ENCODE measurements around the gene ASB7. TPM values are rescaled to one million over a fixed set of nuclear protein-coding genes. Genes with fewer than 3 reads are reported as not detected.

ASB7 gene
- total RNA-seq, 4 donors from 2014 or later = 29.9 to 45.3 (median 35.3) TPM

DNA sequence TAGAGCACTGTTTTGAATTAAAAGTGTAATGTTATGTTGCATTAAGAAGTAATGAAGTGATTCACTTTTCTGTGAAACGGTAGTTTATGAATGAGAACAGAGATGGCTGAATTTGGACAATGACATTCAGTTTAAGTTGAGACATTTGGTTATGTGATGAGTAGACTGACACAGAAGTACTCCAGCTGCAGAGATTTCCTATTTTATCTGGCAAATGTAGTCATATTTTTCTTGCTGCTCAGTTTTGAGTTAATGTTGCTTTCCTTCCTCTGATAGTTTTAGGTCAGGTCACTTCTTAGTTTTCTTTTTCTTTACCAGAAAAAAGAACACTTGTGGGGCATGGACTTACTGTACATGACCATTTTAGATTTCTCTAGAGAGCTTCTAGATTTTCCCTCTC is 51.2 kb downstream of the ASB7 start:
- H3K27ac ChIP-seq = no peak overlapping the region
- H3K36me3 ChIP-seq = no peaks in the 10 kb centered on the region
- 76 to 78% methylated on average over 1 of the region's 1 CpG for WGBS, 2 donors (ENCODE audit: low coverage in 1 of 2)
- H3K4me1 ChIP-seq = no peaks in the 10 kb centered on the region
- H3K27me3 ChIP-seq = no peaks in the 10 kb centered on the region
- intact Hi-C loops (cut with DNase I; ENCODE audit: low total_unique reads) = no loop called here
- DNase-seq = no peak
- H3K9me3 ChIP-seq = no peaks in the 10 kb centered on the region
- in situ Hi-C loops (cut with MboI; ENCODE audit: low pct_ligation_motif_present in 1 of 4, low pct_unique_long_range_greater_than_20kb in 1 of 4, low sequenced_read_pairs in 3 of 4) = loop anchor here in 1 of 4 donors (25.0 kb wide), 1 partner anchor 209 kb away; no protein-coding TSS in a partner anchor
- TF ChIP-seq, protein P1, sequence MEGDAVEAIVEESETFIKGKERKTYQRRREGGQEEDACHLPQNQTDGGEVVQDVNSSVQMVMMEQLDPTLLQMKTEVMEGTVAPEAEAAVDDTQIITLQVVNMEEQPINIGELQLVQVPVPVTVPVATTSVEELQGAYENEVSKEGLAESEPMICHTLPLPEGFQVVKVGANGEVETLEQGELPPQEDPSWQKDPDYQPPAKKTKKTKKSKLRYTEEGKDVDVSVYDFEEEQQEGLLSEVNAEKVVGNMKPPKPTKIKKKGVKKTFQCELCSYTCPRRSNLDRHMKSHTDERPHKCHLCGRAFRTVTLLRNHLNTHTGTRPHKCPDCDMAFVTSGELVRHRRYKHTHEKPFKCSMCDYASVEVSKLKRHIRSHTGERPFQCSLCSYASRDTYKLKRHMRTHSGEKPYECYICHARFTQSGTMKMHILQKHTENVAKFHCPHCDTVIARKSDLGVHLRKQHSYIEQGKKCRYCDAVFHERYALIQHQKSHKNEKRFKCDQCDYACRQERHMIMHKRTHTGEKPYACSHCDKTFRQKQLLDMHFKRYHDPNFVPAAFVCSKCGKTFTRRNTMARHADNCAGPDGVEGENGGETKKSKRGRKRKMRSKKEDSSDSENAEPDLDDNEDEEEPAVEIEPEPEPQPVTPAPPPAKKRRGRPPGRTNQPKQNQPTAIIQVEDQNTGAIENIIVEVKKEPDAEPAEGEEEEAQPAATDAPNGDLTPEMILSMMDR (IDR thresholded peaks at IDR 0.05) = no peak
- no peak for TF ChIP-seq POLR2AphosphoS5 (IDR thresholded peaks at IDR 0.05)
- TF ChIP-seq EP300 (IDR thresholded peaks at IDR 0.05; ENCODE audit: low read depth) = no peak
- TF ChIP-seq POLR2A (IDR thresholded peaks at IDR 0.05) = no peak
- no peak overlapping the region for H3K4me3 ChIP-seq

DNA sequence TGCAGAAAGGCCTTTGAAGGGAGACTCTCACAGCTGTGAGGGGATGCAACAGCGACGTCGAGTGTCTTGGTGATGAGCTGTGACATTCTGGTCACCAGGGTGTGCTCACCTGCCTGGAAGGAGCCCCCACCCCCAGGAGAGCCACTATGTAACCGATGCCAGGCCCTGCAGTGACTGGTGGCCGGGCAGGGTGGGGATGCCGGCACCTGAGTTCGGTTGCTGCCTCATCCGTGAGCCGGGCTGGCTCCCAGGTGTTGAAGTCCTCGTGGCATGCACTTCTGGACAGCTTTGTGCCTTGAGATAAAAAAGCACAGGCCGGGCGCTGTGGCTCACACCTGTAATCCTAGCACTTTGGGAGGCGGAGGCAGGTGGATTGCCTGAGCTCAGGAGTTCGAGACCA is 56.5 kb downstream of the ASB7 start:
- no peak for DNase-seq
- intact Hi-C loops (cut with DNase I; ENCODE audit: low total_unique reads) = no loop called here
- no peak overlapping the region for H3K4me3 ChIP-seq
- H3K9me3 ChIP-seq = no peaks in the 10 kb centered on the region
- no peaks in the 10 kb centered on the region for H3K36me3 ChIP-seq
- H3K4me1 ChIP-seq = peaks cover 0 to 5% (median 0%) of the 10 kb centered on the region in 4 donors
- TF ChIP-seq POLR2AphosphoS5 (IDR thresholded peaks at IDR 0.05) (no peak), EP300 (IDR thresholded peaks at IDR 0.05; ENCODE audit: low read depth) (no peak), POLR2A (IDR thresholded peaks at IDR 0.05) (no peak)
- TF ChIP-seq, protein P1 (IDR thresholded peaks at IDR 0.05) = no peak
- 87% methylated on average over 13 of the region's 14 CpGs; no CpG with 5 or more reads in 1 of the 2 donors for WGBS, 2 donors (ENCODE audit: low coverage in 1 of 2)
- H3K27me3 ChIP-seq = no peaks in the 10 kb centered on the region
- no peak overlapping the region for H3K27ac ChIP-seq
- in situ Hi-C loops (cut with MboI; ENCODE audit: low pct_ligation_motif_present in 1 of 4, low pct_unique_long_range_greater_than_20kb in 1 of 4, low sequenced_read_pairs in 3 of 4) = loop anchor here in 1 of 4 donors (25.0 kb wide), 1 partner anchor 203 kb away; no protein-coding TSS in a partner anchor

DNA sequence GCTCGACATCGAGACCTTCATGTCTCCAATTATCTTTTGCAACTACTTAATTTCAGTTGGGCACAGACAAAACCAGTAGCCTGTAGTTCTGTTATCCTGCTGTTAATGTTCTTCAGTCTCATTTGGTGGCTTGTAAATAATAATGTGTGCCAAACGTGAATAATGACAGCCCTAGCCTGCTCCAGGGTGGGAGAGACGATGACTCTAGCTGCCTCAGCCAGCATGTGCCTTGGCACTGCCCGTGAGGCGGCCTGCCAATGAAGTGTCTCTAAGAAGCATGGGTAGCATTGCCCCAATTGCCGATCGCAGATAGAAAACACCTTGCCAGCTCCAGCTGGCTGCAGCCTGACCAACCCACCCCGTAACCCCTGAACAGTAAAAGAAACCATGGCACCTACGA is 58.8 kb downstream of the ASB7 start:
- no peak overlapping the region for H3K27ac ChIP-seq
- DNase-seq = no peak
- 86 to 100% methylated on average over 2 to 10 of the region's 10 CpGs for WGBS, 2 donors (ENCODE audit: low coverage in 1 of 2)
- H3K4me3 ChIP-seq = no peak overlapping the region
- H3K9me3 ChIP-seq = no peaks in the 10 kb centered on the region
- in situ Hi-C loops (cut with MboI; ENCODE audit: low pct_ligation_motif_present in 1 of 4, low pct_unique_long_range_greater_than_20kb in 1 of 4, low sequenced_read_pairs in 3 of 4) (loop anchor here in 1 of 4 donors (25.0 kb wide), 1 partner anchor 201 kb away; no protein-coding TSS in a partner anchor), intact Hi-C loops (cut with DNase I; ENCODE audit: low total_unique reads) (no loop called here)
- peaks cover 0 to 5% (median 0%) of the 10 kb centered on the region in 4 donors for H3K4me1 ChIP-seq
- no peak for TF ChIP-seq POLR2AphosphoS5 (IDR thresholded peaks at IDR 0.05)
- TF ChIP-seq, protein P1 (IDR thresholded peaks at IDR 0.05) = no peak
- no peak for TF ChIP-seq POLR2A (IDR thresholded peaks at IDR 0.05)
- no peak for TF ChIP-seq EP300 (IDR thresholded peaks at IDR 0.05; ENCODE audit: low read depth)
- no peaks in the 10 kb centered on the region for H3K36me3 ChIP-seq
- no peaks in the 10 kb centered on the region for H3K27me3 ChIP-seq

DNA sequence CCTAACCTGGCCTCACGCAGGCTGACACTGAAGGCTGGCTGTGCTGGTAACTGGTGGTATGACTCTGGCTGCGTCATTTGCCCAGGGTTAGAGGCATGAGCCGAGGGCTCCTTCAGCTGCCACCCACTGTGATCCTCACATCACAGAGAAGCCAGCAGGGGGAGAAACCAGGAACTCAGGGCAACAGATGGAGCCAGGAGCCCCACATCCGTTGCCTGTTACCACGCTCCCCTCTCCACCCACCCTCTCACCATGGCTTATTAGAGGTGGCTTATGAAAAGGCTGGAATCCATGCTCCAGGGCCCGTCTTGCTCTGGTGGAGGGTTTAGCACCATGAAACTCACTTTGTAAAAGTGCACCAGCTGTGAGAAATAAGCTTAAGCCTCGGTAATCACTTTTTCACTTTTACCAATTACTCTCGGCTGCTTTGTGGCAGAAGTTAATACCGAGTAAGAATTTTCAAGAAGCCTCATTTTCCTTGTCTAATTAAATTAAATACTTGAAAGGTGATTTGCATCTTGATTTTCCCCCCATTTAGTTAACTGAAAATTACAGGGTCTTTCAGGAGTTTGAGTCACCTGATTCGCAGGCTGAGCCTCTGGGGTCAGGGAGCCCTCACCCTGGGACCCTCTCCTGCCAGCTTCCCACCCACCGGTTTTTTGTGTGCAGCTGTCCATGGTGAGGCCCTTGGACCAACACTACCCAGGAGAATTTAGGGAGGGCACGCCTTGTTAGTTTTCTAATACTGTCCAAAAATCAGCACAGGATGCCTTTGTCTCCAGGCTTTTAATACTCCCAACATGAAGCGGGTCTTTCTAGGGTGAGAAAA is 60.9 kb downstream of the ASB7 start:
- WGBS, 2 donors (ENCODE audit: low coverage in 1 of 2) = 66 to 70% methylated on average over 6 to 13 of the region's 13 CpGs
- H3K27ac ChIP-seq = peak overlapping the region in 2 of 4 donors; percentile 2 to 41
- in situ Hi-C loops (cut with MboI; ENCODE audit: low pct_ligation_motif_present in 1 of 4, low pct_unique_long_range_greater_than_20kb in 1 of 4, low sequenced_read_pairs in 3 of 4) (loop anchor here in 1 of 4 donors (25.0 kb wide), 1 partner anchor 199 kb away; no protein-coding TSS in a partner anchor), intact Hi-C loops (cut with DNase I; ENCODE audit: low total_unique reads) (no loop called here)
- H3K4me1 ChIP-seq = peaks cover 0 to 5% (median 2%) of the 10 kb centered on the region in 4 donors
- H3K4me3 ChIP-seq = no peak overlapping the region
- no peak for DNase-seq
- no peaks in the 10 kb centered on the region for H3K9me3 ChIP-seq
- TF ChIP-seq EP300 (IDR thresholded peaks at IDR 0.05; ENCODE audit: low read depth) = no peak
- TF ChIP-seq, protein P1 (IDR thresholded peaks at IDR 0.05) = peak in 1 of 5 experiments; percentile 6
- no peaks in the 10 kb centered on the region for H3K36me3 ChIP-seq
- no peaks in the 10 kb centered on the region for H3K27me3 ChIP-seq

All from transverse colon (tissue), 4 donors.